Liver (tissue), 9 donors: ENCODE data around the gene PLK2. TPM values are rescaled to one million over a fixed set of nuclear protein-coding genes. Genes with fewer than 3 reads are reported as not detected.

Experiments used
- DNase-seq: peaks from one replicate; pipeline ENCODE4 v3.0.0-alpha.2; 2017; ENCODE audit warnings: low spot score
- H3K27ac ChIP-seq, 2 donors: one replicate each; pipeline ENCODE4 v1.7.0; 2013; ENCODE audit warnings: inconsistent platforms in 2 of 2, low read length in 2 of 2, control low read depth in 1 of 2, low read depth in 1 of 2, mild to moderate bottlenecking in 1 of 2
- H3K27me3 ChIP-seq, 4 donors: one replicate each; pipeline versions ENCODE4 v1.6.1 to v1.7.0; 2013; ENCODE audit warnings: low read length in 3 of 4, inconsistent platforms in 1 of 4, mild to moderate bottlenecking in 1 of 4, moderate library complexity in 1 of 4; ENCODE audit not compliant: control insufficient read depth in 4 of 4, insufficient read depth in 4 of 4
- H3K36me3 ChIP-seq, 4 donors: one replicate each; pipeline versions ENCODE4 v1.6.1 to v1.7.0; 2013; ENCODE audit warnings: low read length in 3 of 4, mild to moderate bottlenecking in 3 of 4, low read depth in 1 of 4, moderate library complexity in 1 of 4; ENCODE audit not compliant: control insufficient read depth in 4 of 4, insufficient read depth in 3 of 4
- H3K4me1 ChIP-seq, 4 donors: one replicate each; pipeline versions ENCODE4 v1.6.1 to v1.7.0; 2013; ENCODE audit warnings: low read length in 3 of 4, mild to moderate bottlenecking in 3 of 4, moderate library complexity in 1 of 4; ENCODE audit not compliant: control insufficient read depth in 4 of 4, insufficient read depth in 4 of 4
- H3K4me3 ChIP-seq, 3 donors: one replicate each; pipeline versions ENCODE4 v1.6.1 to v1.7.0; 2013; ENCODE audit warnings: low read length in 3 of 3, control low read depth in 1 of 3, low read depth in 1 of 3, mild to moderate bottlenecking in 1 of 3
- H3K9ac ChIP-seq, 2 donors: one replicate each; pipeline ENCODE4 v1.7.0; 2013; ENCODE audit warnings: low read length in 2 of 2, mild to moderate bottlenecking in 2 of 2, moderate library complexity in 2 of 2, control low read depth in 1 of 2, low read depth in 1 of 2
- H3K9me3 ChIP-seq, 4 donors: one replicate each; pipeline versions ENCODE4 v1.6.1 to v1.7.0; 2013; ENCODE audit warnings: low read length in 3 of 4; ENCODE audit not compliant: control insufficient read depth in 4 of 4
- EGR1 ChIP-seq, 2 donors: IDR thresholded peaks; 2 replicates each; pipeline ENCODE4 v1.6.1; 2016 to 2018; ENCODE audit warnings: antibody characterized with exemption in 2 of 2, low read depth in 2 of 2
- FOXA1 ChIP-seq: IDR thresholded peaks from 2 replicates; pipeline ENCODE4 v1.6.1; 2016; ENCODE audit warnings: antibody characterized with exemption
- FOXA2 ChIP-seq: IDR thresholded peaks from 2 replicates; pipeline ENCODE4 v1.6.1; 2016; ENCODE audit warnings: antibody characterized with exemption
- GABPA ChIP-seq, 2 donors: IDR thresholded peaks in 1 of 2; conservative IDR thresholded peaks in 1 of 2; 2 replicates each; pipeline ENCODE4 v1.6.1; 2016; ENCODE audit warnings: antibody characterized with exemption in 2 of 2, mild to moderate bottlenecking in 1 of 2, moderate library complexity in 1 of 2
- JUND ChIP-seq, 2 donors: IDR thresholded peaks; 2 replicates each; pipeline ENCODE4 v1.6.1; 2016; ENCODE audit warnings: antibody characterized with exemption in 2 of 2
- NR2F2 ChIP-seq: IDR thresholded peaks from 2 replicates; pipeline ENCODE4 v1.6.1; 2016; ENCODE audit warnings: antibody characterized with exemption
- RAD21 ChIP-seq, 2 donors: IDR thresholded peaks; 2 replicates each; pipeline ENCODE4 v1.6.1; 2016; ENCODE audit warnings: antibody characterized with exemption in 2 of 2, mild to moderate bottlenecking in 2 of 2
- RXRA ChIP-seq, 2 donors: IDR thresholded peaks; 2 replicates each; pipeline ENCODE4 v1.6.1; 2017 to 2018; ENCODE audit warnings: antibody characterized with exemption in 2 of 2, mild to moderate bottlenecking in 1 of 2
- SP1 ChIP-seq: IDR thresholded peaks from 2 replicates; pipeline ENCODE4 v1.6.1; 2018; ENCODE audit warnings: antibody characterized with exemption, mild to moderate bottlenecking
- TAF1 ChIP-seq: conservative IDR thresholded peaks from 2 replicates; pipeline ENCODE4 v1.6.1; 2016; ENCODE audit warnings: antibody characterized with exemption, mild to moderate bottlenecking
- YY1 ChIP-seq: IDR thresholded peaks from 2 replicates; pipeline ENCODE4 v1.6.1; 2016; ENCODE audit warnings: antibody characterized with exemption, mild to moderate bottlenecking
- WGBS: extraction: QIAGEN DNeasy Blood & Tissue Kit; methylation state at CpG from one replicate; pipeline ENCODE4 v1.1.7; 2013; 5-methylcytosine and 5-hydroxymethylcytosine counted together
- polyA plus RNA-seq, 2 donors: library from polyadenylated mRNA; stranded (reverse) in 1 of 2; unstranded in 1 of 2; fragments of 200-250 nt in 1 of 2; fragments of >200 nt in 1 of 2; fragmentation: Nextera tagmentation in 1 of 2; extraction: Ambion mirVana in 1 of 2; gene quantifications; one replicate each; pipeline versions ENCODE4 v1.2.1 to v1.2.3, GENCODE V29; 2013 to 2015
- total RNA-seq, 2 donors: library from RNA; depleted of rRNA; stranded (reverse); fragments of >200 nt; gene quantifications; one replicate each; pipeline ENCODE4 v1.2.3, GENCODE V29; 2014
- TF ChIP-seq, protein P1 (sequence below): IDR thresholded peaks from 2 replicates; pipeline ENCODE4 v1.6.1; 2016; ENCODE audit warnings: antibody characterized with exemption
- TF ChIP-seq, protein P2 (sequence below): IDR thresholded peaks from 2 replicates; pipeline ENCODE4 v1.6.1; 2016; ENCODE audit warnings: antibody characterized with exemption
- TF ChIP-seq, protein P3 (sequence below): fragments of 150-350 bp; IDR thresholded peaks from 2 replicates; pipeline ENCODE4 v1.5.1; 2017; ENCODE audit warnings: improper control_type of control experiment, low read depth, low read length; ENCODE audit not compliant: missing input control
- TF ChIP-seq, protein P4 (sequence below): IDR thresholded peaks from 2 replicates; pipeline ENCODE4 v1.6.1; 2016; ENCODE audit warnings: antibody characterized with exemption
- TF ChIP-seq, protein P5 (sequence below): IDR thresholded peaks from 2 replicates; pipeline ENCODE4 v1.6.1; 2016; ENCODE audit warnings: antibody characterized with exemption, mild to moderate bottlenecking
- donor health status: healthy.
- donor health status: healthy.
- donor health status: healthy.
- donor health status: healthy.
- donor health status: healthy.

The PLK2 gene
- total and polyA plus RNA-seq, 4 donors = 5.9 to 39.5 (median 22.3) TPM

DNA sequence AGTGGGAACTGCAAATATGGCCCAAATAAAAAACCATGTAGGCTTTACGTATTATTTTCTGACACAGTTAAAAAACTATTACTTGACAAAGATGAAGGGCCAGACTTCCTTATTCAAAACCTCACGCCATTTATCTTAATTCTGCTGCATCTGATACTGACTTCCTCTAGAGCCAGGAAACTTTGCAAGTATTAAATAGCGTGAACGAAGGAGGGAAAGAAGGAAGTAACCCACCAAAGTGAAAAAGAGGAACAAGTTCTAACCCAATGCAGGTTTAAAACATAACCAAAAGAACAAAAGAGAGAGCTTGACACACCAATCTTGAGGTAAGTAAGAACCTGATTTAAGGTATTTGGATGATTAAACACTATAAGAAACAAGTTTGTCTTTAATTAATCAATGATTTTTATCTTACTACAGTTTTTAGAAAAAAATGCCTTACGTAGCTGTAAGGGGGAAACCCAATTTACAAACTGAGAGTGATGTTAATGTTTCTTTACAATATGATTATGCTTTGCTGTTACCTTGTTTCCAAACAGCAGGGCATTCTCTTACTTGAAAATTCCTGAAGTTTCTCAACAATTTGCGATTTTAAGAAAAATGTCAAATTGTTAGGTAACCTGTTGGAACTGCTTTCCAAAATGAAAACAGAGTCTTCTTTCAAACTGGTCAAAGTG, 31.5 kb upstream of the PLK2 start, which contains the start of gene GAPT (continued):
- TF ChIP-seq, protein P1, sequence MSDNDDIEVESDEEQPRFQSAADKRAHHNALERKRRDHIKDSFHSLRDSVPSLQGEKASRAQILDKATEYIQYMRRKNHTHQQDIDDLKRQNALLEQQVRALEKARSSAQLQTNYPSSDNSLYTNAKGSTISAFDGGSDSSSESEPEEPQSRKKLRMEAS = no peak
- TF ChIP-seq, protein P2, sequence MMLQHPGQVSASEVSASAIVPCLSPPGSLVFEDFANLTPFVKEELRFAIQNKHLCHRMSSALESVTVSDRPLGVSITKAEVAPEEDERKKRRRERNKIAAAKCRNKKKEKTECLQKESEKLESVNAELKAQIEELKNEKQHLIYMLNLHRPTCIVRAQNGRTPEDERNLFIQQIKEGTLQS = no peak
- no peak for TF ChIP-seq NR2F2

DNA sequence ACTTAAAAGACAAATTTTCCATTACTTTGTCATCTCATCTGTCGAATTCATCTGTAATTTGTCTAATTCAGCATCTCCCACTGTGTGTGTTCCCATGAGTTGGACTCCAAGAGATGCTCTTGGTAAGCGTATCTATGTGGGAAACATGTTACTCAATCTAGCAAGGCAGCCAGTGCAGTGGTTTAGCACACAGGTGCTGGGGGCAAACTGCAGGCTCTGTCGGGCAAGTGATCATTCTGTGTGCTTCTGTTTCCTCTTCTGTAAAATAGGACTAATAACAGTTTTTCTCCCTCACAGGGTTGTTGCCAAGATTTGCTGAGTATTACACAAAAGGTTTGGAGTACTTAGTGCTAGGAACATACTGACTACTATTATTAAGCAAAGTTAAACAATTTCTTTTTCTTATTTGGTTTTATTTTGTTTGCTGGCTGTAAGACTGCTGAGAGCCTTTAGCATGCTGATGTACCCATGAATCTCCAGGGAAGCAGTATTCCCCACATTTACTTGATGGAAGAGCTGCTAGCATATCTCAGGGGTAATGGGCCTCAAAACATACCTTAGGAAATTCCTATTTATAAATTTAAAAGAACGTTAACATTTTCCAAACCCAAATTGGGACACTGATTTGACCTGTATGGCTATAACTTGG, 30.6 kb upstream of the PLK2 start:
- TF ChIP-seq, protein P3, sequence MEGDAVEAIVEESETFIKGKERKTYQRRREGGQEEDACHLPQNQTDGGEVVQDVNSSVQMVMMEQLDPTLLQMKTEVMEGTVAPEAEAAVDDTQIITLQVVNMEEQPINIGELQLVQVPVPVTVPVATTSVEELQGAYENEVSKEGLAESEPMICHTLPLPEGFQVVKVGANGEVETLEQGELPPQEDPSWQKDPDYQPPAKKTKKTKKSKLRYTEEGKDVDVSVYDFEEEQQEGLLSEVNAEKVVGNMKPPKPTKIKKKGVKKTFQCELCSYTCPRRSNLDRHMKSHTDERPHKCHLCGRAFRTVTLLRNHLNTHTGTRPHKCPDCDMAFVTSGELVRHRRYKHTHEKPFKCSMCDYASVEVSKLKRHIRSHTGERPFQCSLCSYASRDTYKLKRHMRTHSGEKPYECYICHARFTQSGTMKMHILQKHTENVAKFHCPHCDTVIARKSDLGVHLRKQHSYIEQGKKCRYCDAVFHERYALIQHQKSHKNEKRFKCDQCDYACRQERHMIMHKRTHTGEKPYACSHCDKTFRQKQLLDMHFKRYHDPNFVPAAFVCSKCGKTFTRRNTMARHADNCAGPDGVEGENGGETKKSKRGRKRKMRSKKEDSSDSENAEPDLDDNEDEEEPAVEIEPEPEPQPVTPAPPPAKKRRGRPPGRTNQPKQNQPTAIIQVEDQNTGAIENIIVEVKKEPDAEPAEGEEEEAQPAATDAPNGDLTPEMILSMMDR = no peak
- TF ChIP-seq SP1 (no peak), TAF1 (no peak), JUND (IDR thresholded peaks at IDR 0.05) (no peak), RAD21 (IDR thresholded peaks at IDR 0.05) (no peak), EGR1 (IDR thresholded peaks at IDR 0.05; ENCODE audit: low read depth in 2 of 2) (no peak), YY1 (no peak), NR2F2 (no peak), RXRA (IDR thresholded peaks at IDR 0.05) (no peak), FOXA1 (no peak), GABPA (IDR thresholded peaks at IDR 0.05 in 1 of 2, conservative IDR thresholded peaks at IDR 0.05 in 1 of 2) (no peak), FOXA2 (no peak)
- TF ChIP-seq, protein P4, sequence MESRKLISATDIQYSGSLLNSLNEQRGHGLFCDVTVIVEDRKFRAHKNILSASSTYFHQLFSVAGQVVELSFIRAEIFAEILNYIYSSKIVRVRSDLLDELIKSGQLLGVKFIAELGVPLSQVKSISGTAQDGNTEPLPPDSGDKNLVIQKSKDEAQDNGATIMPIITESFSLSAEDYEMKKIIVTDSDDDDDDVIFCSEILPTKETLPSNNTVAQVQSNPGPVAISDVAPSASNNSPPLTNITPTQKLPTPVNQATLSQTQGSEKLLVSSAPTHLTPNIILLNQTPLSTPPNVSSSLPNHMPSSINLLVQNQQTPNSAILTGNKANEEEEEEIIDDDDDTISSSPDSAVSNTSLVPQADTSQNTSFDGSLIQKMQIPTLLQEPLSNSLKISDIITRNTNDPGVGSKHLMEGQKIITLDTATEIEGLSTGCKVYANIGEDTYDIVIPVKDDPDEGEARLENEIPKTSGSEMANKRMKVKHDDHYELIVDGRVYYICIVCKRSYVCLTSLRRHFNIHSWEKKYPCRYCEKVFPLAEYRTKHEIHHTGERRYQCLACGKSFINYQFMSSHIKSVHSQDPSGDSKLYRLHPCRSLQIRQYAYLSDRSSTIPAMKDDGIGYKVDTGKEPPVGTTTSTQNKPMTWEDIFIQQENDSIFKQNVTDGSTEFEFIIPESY = no peak
- TF ChIP-seq, protein P2 = no peak
- TF ChIP-seq, protein P5, sequence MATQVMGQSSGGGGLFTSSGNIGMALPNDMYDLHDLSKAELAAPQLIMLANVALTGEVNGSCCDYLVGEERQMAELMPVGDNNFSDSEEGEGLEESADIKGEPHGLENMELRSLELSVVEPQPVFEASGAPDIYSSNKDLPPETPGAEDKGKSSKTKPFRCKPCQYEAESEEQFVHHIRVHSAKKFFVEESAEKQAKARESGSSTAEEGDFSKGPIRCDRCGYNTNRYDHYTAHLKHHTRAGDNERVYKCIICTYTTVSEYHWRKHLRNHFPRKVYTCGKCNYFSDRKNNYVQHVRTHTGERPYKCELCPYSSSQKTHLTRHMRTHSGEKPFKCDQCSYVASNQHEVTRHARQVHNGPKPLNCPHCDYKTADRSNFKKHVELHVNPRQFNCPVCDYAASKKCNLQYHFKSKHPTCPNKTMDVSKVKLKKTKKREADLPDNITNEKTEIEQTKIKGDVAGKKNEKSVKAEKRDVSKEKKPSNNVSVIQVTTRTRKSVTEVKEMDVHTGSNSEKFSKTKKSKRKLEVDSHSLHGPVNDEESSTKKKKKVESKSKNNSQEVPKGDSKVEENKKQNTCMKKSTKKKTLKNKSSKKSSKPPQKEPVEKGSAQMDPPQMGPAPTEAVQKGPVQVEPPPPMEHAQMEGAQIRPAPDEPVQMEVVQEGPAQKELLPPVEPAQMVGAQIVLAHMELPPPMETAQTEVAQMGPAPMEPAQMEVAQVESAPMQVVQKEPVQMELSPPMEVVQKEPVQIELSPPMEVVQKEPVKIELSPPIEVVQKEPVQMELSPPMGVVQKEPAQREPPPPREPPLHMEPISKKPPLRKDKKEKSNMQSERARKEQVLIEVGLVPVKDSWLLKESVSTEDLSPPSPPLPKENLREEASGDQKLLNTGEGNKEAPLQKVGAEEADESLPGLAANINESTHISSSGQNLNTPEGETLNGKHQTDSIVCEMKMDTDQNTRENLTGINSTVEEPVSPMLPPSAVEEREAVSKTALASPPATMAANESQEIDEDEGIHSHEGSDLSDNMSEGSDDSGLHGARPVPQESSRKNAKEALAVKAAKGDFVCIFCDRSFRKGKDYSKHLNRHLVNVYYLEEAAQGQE = no peak
- H3K4me3 ChIP-seq = no peak overlapping the region
- H3K36me3 ChIP-seq = no peaks in the 10 kb centered on the region
- H3K9me3 ChIP-seq = no peaks in the 10 kb centered on the region
- H3K4me1 ChIP-seq = no peaks in the 10 kb centered on the region
- H3K9ac ChIP-seq = no peak overlapping the region
- no peaks in the 10 kb centered on the region for H3K27me3 ChIP-seq
- DNase-seq = no peak
- H3K27ac ChIP-seq = no peak overlapping the region
- 65% methylated on average over 4 of the region's 4 CpGs for WGBS
